Adrenal gland (tissue), 5 donors: ENCODE results near the gene SLC36A4.

Source experiments
- CTCF ChIP-seq, 6 experiments: fragments of 450-650 bp in 4 of 6; fragments of 200-600 bp in 2 of 6; sonication (generic) in 1 of 6; IDR thresholded peaks; 1 replicate in 5 of 6; 2 replicates in 1 of 6; pipeline versions ENCODE4 v1.5.1 to v1.8.0; 2016 to 2021; ENCODE audit warnings: antibody characterized with exemption in 6 of 6, mild to moderate bottlenecking in 2 of 6, moderate library complexity in 1 of 6
- POLR2A ChIP-seq, 2 donors: fragments of 450-650 bp; IDR thresholded peaks; one replicate each; pipeline ENCODE4 v1.6.1; 2017; ENCODE audit warnings: antibody characterized with exemption in 2 of 2, mild to moderate bottlenecking in 2 of 2, moderate library complexity in 1 of 2
- donor health status: DM: no; HTN: no; CAD: no.

- TF ChIP-seq CTCF (IDR thresholded peaks at IDR 0.05): no peak
- TF ChIP-seq POLR2A (IDR thresholded peaks at IDR 0.05): no peak
Measured at GRCh38 chr11:93128574-93128973, 69.2 kb downstream of the SLC36A4 start.
